Neural cell (in vitro differentiated cells): ENCODE data around the gene GCDH. TPM values are rescaled to one million over a fixed set of nuclear protein-coding genes. Genes with fewer than 3 reads are reported as not detected.

Source experiments
- H2AFZ ChIP-seq: fragments of 200-600, 300-800 bp; sonication (generic), shearing (Covaris generic); 2 replicates; pipeline ENCODE4 v1.6.0; 2014; ENCODE audit warnings: low read depth, mild to moderate bottlenecking, antibody characterized with exemption, low read length, moderate library complexity
- H3F3A ChIP-seq: fragments of 200-600 bp; shearing (Covaris generic); 2 replicates; pipeline ENCODE4 v1.6.1; 2016; ENCODE audit warnings: mild to moderate bottlenecking, moderate library complexity, mixed read lengths, antibody characterized with exemption, low read length; ENCODE audit not compliant: insufficient read depth, poor library complexity, severe bottlenecking
- H3K27ac ChIP-seq: fragments of 200-600, 300-800 bp; sonication (generic), shearing (Covaris generic); 2 replicates; pipeline ENCODE4 v1.5.1; 2014; ENCODE audit warnings: mild to moderate bottlenecking, low read length, moderate library complexity
- H3K27me3 ChIP-seq: fragments of 300-800, 200-600 bp; sonication (generic), shearing (Covaris generic); 2 replicates; pipeline ENCODE4 v1.6.0; 2014; ENCODE audit warnings: mild to moderate bottlenecking, low read depth, low read length, moderate library complexity; ENCODE audit not compliant: insufficient read depth
- H3K36me3 ChIP-seq: fragments of 300-800, 200-600 bp; sonication (generic), shearing (Covaris generic); 2 replicates; pipeline ENCODE4 v1.5.1; 2014; ENCODE audit warnings: mild to moderate bottlenecking, antibody characterized with exemption, low read length, moderate library complexity; ENCODE audit not compliant: insufficient read depth
- H3K4me2 ChIP-seq: fragments of 300-800, 200-600 bp; sonication (generic), shearing (Covaris generic); 2 replicates; pipeline ENCODE4 v1.6.0; 2014; ENCODE audit warnings: mild to moderate bottlenecking, low read length
- H3K4me3 ChIP-seq: fragments of 300-800, 200-600 bp; sonication (generic), shearing (Covaris generic); 2 replicates; pipeline ENCODE4 v1.5.1; 2014; ENCODE audit warnings: mild to moderate bottlenecking, low read length, moderate library complexity
- H3K79me2 ChIP-seq: fragments of 200-600 bp; shearing (Covaris generic); replicated peaks from 2 replicates; pipeline ENCODE4 v1.6.0; 2014; ENCODE audit warnings: mild to moderate bottlenecking, low read length, moderate library complexity; ENCODE audit not compliant: insufficient read depth
- H3K9ac ChIP-seq: fragments of 300-800, 200-600 bp; sonication (generic), shearing (Covaris generic); 2 replicates; pipeline ENCODE4 v1.6.1; 2016; ENCODE audit warnings: mild to moderate bottlenecking, low read length, mixed read lengths
- H3K9me2 ChIP-seq: fragments of 200-600 bp; shearing (Covaris generic); 2 replicates; pipeline ENCODE4 v1.6.1; 2016; ENCODE audit warnings: mild to moderate bottlenecking, low read length, mixed read lengths; ENCODE audit not compliant: insufficient read depth
- H3K9me3 ChIP-seq: fragments of 200-600, 300-800 bp; sonication (generic), shearing (Covaris generic); 2 replicates; pipeline ENCODE4 v1.6.1; 2016; ENCODE audit warnings: mild to moderate bottlenecking, mixed run types, low read length, moderate library complexity, mixed read lengths
- H4K20me1 ChIP-seq: fragments of 200-600 bp; shearing (Covaris generic); 2 replicates; pipeline ENCODE4 v1.6.1; 2016; ENCODE audit warnings: mild to moderate bottlenecking, mixed run types; ENCODE audit not compliant: insufficient read depth
- CTCF ChIP-seq: fragments of 450-650 bp; IDR thresholded peaks from 2 replicates; pipeline ENCODE4 v1.5.1; 2014; ENCODE audit warnings: antibody characterized with exemption, mild to moderate bottlenecking, moderate library complexity; ENCODE audit not compliant: poor library complexity, severe bottlenecking
- EP300 ChIP-seq: fragments of 450-650 bp; conservative IDR thresholded peaks from 2 replicates; pipeline ENCODE4 v1.6.1; 2014; ENCODE audit warnings: antibody characterized with exemption, mild to moderate bottlenecking, moderate library complexity; ENCODE audit not compliant: poor library complexity, severe bottlenecking
- EZH2 ChIP-seq: fragments of 200-600, 300-800 bp; shearing (Covaris generic), sonication (generic); IDR thresholded peaks from 2 replicates; pipeline ENCODE4 v1.6.1; 2014; ENCODE audit warnings: antibody characterized with exemption, low read length, borderline replicate concordance, mild to moderate bottlenecking; ENCODE audit not compliant: insufficient read depth, poor library complexity, severe bottlenecking
- MXI1 ChIP-seq: fragments of 450-650 bp; conservative IDR thresholded peaks from 2 replicates; pipeline ENCODE4 v1.6.1; 2014; ENCODE audit warnings: antibody characterized with exemption, mild to moderate bottlenecking; ENCODE audit not compliant: poor library complexity, severe bottlenecking
- POLR2AphosphoS5 ChIP-seq: IDR thresholded peaks from 2 replicates; pipeline ENCODE4 v1.6.1; 2012
- RAD21 ChIP-seq: fragments of 450-650 bp; conservative IDR thresholded peaks from 2 replicates; pipeline ENCODE4 v1.6.1; 2014; ENCODE audit warnings: antibody characterized with exemption, mild to moderate bottlenecking, moderate library complexity
- REST ChIP-seq: IDR thresholded peaks from 2 replicates; pipeline ENCODE4 v1.6.1; 2012; ENCODE audit warnings: borderline replicate concordance
- SMC3 ChIP-seq: fragments of 450-650 bp; conservative IDR thresholded peaks from 2 replicates; pipeline ENCODE4 v1.6.1; 2014; ENCODE audit warnings: antibody characterized with exemption, mild to moderate bottlenecking, moderate library complexity; ENCODE audit not compliant: poor library complexity
- TAF1 ChIP-seq: IDR thresholded peaks from 2 replicates; pipeline ENCODE4 v1.6.1; 2012; ENCODE audit warnings: low read depth
- polyA plus RNA-seq: library from polyadenylated mRNA; depleted of rRNA; stranded (reverse); fragments of >200 nt; gene quantifications from 2 replicates; pipeline ENCODE4 v1.2.3, GENCODE V29; 2014

The GCDH gene
- polyA plus RNA-seq, 1 donor from 2014 or later = 35.4 TPM

- Histone ChIP-seq H3K36me3 (no peaks in the 10 kb centered on the region), H4K20me1 (no peaks in the 10 kb centered on the region), H3K9ac (no peak overlapping the region), H3K27me3 (peaks cover 57% of the 10 kb centered on the region), H3F3A (no peaks in the 10 kb centered on the region), H3K4me2 (no peak overlapping the region), H3K9me2 (no peaks in the 10 kb centered on the region), H3K79me2 (no peaks in the 10 kb centered on the region), H3K4me3 (no peak overlapping the region), H3K9me3 (no peaks in the 10 kb centered on the region), H3K27ac (no peak overlapping the region), H2AFZ (no peak overlapping the region)
- no peak for TF ChIP-seq SMC3
- no peak for TF ChIP-seq RAD21
- no peak for TF ChIP-seq MXI1
- TF ChIP-seq EZH2 = no peak
- no peak for TF ChIP-seq REST
- no peak for TF ChIP-seq EP300
- TF ChIP-seq CTCF = no peak
- TF ChIP-seq TAF1 = no peak
- TF ChIP-seq POLR2AphosphoS5 = no peak
Measured at GRCh38 chr19:12884202-12884601, 6.8 kb upstream of the GCDH start.

- no peaks in the 10 kb centered on the region for H3K9me2 ChIP-seq
- no peaks in the 10 kb centered on the region for H3K9me3 ChIP-seq
- H3K79me2 ChIP-seq = no peaks in the 10 kb centered on the region
- peak overlapping the region; percentile 67 for H3K4me3 ChIP-seq
- peaks cover 57% of the 10 kb centered on the region for H3K27me3 ChIP-seq
- H3K27ac ChIP-seq = no peak overlapping the region
- H2AFZ ChIP-seq = no peak overlapping the region
- H3F3A ChIP-seq = no peaks in the 10 kb centered on the region
- no peak overlapping the region for H3K9ac ChIP-seq
- no peaks in the 10 kb centered on the region for H4K20me1 ChIP-seq
- no peak for TF ChIP-seq CTCF
- no peak for TF ChIP-seq EP300
- TF ChIP-seq RAD21 = no peak
- no peak for TF ChIP-seq REST
- no peak for TF ChIP-seq SMC3
- TF ChIP-seq EZH2 = no peak
- no peak for TF ChIP-seq POLR2AphosphoS5
- no peak for TF ChIP-seq TAF1
- no peak for TF ChIP-seq MXI1
- H3K36me3 ChIP-seq = no peaks in the 10 kb centered on the region
- H3K4me2 ChIP-seq = no peak overlapping the region
Measured at GRCh38 chr19:12884627-12884925, 6.4 kb upstream of the GCDH start.
